Caco-2 (cell line): ENCODE data around the gene KLK8. TPM values are rescaled to one million over a fixed set of nuclear protein-coding genes. Genes with fewer than 3 reads are reported as not detected.

Experiments
- BruUV-seq: library from RNA; stranded (reverse); fragments of 400-500 nt; replicated peaks from 2 replicates; lab custom pipeline; 2021; lab: Mats Ljungman, UMichigan
- CTCF ChIA-PET: fragments of 300-600 bp; sonication (Branson Sonifier 250); formaldehyde crosslinking; loops from one replicate; lab custom pipeline; 2022; ENCODE audit warnings: antibody characterized with exemption; lab: Charles Lee
- POLR2A ChIA-PET: fragments of 300-600 bp; sonication (Branson Sonifier 250); formaldehyde crosslinking; loops from one replicate; lab custom pipeline; 2022; ENCODE audit warnings: antibody characterized with exemption; lab: Charles Lee
- DNase-seq, 2 experiments: peaks; one replicate each; pipeline versions ENCODE4 v3.0.0 to v3.0.0-alpha.2; 2020 to 2022
- H3K27me3 ChIP-seq: replicated peaks from 2 replicates; pipeline ENCODE4 v1.6.0; 2011; ENCODE audit warnings: low read length; ENCODE audit not compliant: control insufficient read depth, insufficient read depth
- H3K36me3 ChIP-seq: 2 replicates; pipeline ENCODE4 v1.5.1; 2011; ENCODE audit warnings: low read length; ENCODE audit not compliant: control insufficient read depth, insufficient read depth
- H3K4me1 ChIP-seq: fragments of 250-450 bp; sonication (Bioruptor Pico); 2 replicates; pipeline ENCODE4 v1.5.1; 2020; ENCODE audit warnings: mild to moderate bottlenecking
- H3K4me3 ChIP-seq: 2 replicates; pipeline ENCODE4 v1.5.1; 2011; ENCODE audit warnings: low read depth, mild to moderate bottlenecking, control low read depth, low read length
- H3K9me3 ChIP-seq: fragments of 250-450 bp; sonication (Bioruptor Pico); 2 replicates; pipeline ENCODE4 v1.5.1; 2020; ENCODE audit warnings: mild to moderate bottlenecking, moderate library complexity
- H3K27ac Mint-ChIP-seq: one replicate; pipeline ENCODE4 v1.8.0; 2022; ENCODE audit warnings: mixed read lengths; ENCODE audit not compliant: unreplicated experiment
- H3K27me3 Mint-ChIP-seq: one replicate; pipeline ENCODE4 v1.8.0; 2022; ENCODE audit warnings: mixed read lengths; ENCODE audit not compliant: insufficient read depth, unreplicated experiment
- H3K36me3 Mint-ChIP-seq: one replicate; pipeline ENCODE4 v1.8.0; 2022; ENCODE audit warnings: mild to moderate bottlenecking, mixed read lengths; ENCODE audit not compliant: insufficient read depth, unreplicated experiment
- H3K4me1 Mint-ChIP-seq: one replicate; pipeline ENCODE4 v1.8.0; 2022; ENCODE audit warnings: low read depth, mixed read lengths; ENCODE audit not compliant: unreplicated experiment
- H3K4me3 Mint-ChIP-seq: one replicate; pipeline ENCODE4 v1.8.0; 2022; ENCODE audit warnings: mild to moderate bottlenecking, moderate library complexity, mixed read lengths; ENCODE audit not compliant: unreplicated experiment
- H3K9me3 Mint-ChIP-seq: one replicate; pipeline ENCODE4 v1.8.0; 2022; ENCODE audit warnings: mixed read lengths; ENCODE audit not compliant: unreplicated experiment
- CTCF ChIP-seq, 2 experiments: fragments of 200-600 bp in 1 of 2; IDR thresholded peaks; 1 replicate in 1 of 2; 2 replicates in 1 of 2; pipeline versions ENCODE4 v1.5.1 to v1.8.0; 2011 to 2022; ENCODE audit warnings: antibody characterized with exemption in 1 of 2, control low read depth in 1 of 2, inconsistent platforms in 1 of 2, low read depth in 1 of 2, low read length in 1 of 2, mild to moderate bottlenecking in 1 of 2, moderate library complexity in 1 of 2; ENCODE audit not compliant: insufficient read depth in 1 of 2, severe bottlenecking in 1 of 2, unreplicated experiment in 1 of 2
- intact Hi-C: fragments of 100-400 bp; cut with micrococcal nuclease; formaldehyde crosslinking; loops from one replicate; pipeline ENCODE4 v1.10.0; 2022; ENCODE audit not compliant: unreplicated experiment
- total RNA-seq: library from RNA; stranded (reverse); gene quantifications from 2 replicates; pipeline ENCODE4 v1.2.3, GENCODE V29; 2022

The KLK8 gene
- total RNA-seq, 1 experiment from 2014 or later, result 1.7 TPM

- Histone ChIP-seq H3K9me3 (no peaks in the 10 kb centered on the region), H3K27me3 (no peaks in the 10 kb centered on the region), H3K4me3 (no peak overlapping the region), H3K4me1 (no peaks in the 10 kb centered on the region), H3K36me3 (no peaks in the 10 kb centered on the region)
- Mint-ChIP-seq H3K27me3 (peaks cover 17% of the 10 kb centered on the region), H3K4me3 (no peak overlapping the region), H3K9me3 (no peaks in the 10 kb centered on the region), H3K4me1 (peaks cover 6% of the 10 kb centered on the region), H3K36me3 (no peaks in the 10 kb centered on the region), H3K27ac (no peak overlapping the region)
- no peak for DNase-seq
- intact Hi-C loops, result no loop called here
- no TSS peak for BruUV-seq
- ChIA-PET POLR2A (no interaction called here), CTCF (no interaction called here)
- no peak for TF ChIP-seq CTCF (IDR thresholded peaks at IDR 0.05; ENCODE audit: insufficient read depth in 1 of 2, low read depth in 1 of 2, low read length in 1 of 2, severe bottlenecking in 1 of 2, unreplicated experiment in 1 of 2)
Measured at GRCh38 chr19:51030631-51031030, 29.2 kb upstream of the KLK8 start.

- H3K27me3 ChIP-seq, result no peaks in the 10 kb centered on the region
- ChIA-PET POLR2A (no interaction called here), CTCF (no interaction called here)
- no peaks in the 10 kb centered on the region for H3K9me3 Mint-ChIP-seq
- peaks cover 4% of the 10 kb centered on the region for H3K4me1 Mint-ChIP-seq
- H3K4me3 ChIP-seq, result no peak overlapping the region
- peaks cover 13% of the 10 kb centered on the region for H3K27me3 Mint-ChIP-seq
- no peak overlapping the region for H3K27ac Mint-ChIP-seq
- H3K36me3 ChIP-seq, result no peaks in the 10 kb centered on the region
- no TSS peak for BruUV-seq
- no peak overlapping the region for H3K4me3 Mint-ChIP-seq
- H3K36me3 Mint-ChIP-seq, result no peaks in the 10 kb centered on the region
- DNase-seq, result no peak
- H3K9me3 ChIP-seq, result no peaks in the 10 kb centered on the region
- no peak for TF ChIP-seq CTCF (IDR thresholded peaks at IDR 0.05; ENCODE audit: insufficient read depth in 1 of 2, low read depth in 1 of 2, low read length in 1 of 2, severe bottlenecking in 1 of 2, unreplicated experiment in 1 of 2)
- no peaks in the 10 kb centered on the region for H3K4me1 ChIP-seq
- intact Hi-C loops, result no loop called here
Measured at GRCh38 chr19:51029718-51030117, 28.3 kb upstream of the KLK8 start.

GRCh38 chr19:51027873-51028272 is 26.5 kb upstream of the KLK8 start:
- DNase-seq, result no peak
- no peaks in the 10 kb centered on the region for H3K36me3 Mint-ChIP-seq
- Histone ChIP-seq H3K4me3 (no peak overlapping the region), H3K4me1 (no peaks in the 10 kb centered on the region), H3K36me3 (no peaks in the 10 kb centered on the region), H3K9me3 (no peaks in the 10 kb centered on the region), H3K27me3 (no peaks in the 10 kb centered on the region; the same call in 1 of the 2 replicates)
- POLR2A ChIA-PET, result no interaction called here
- no peaks in the 10 kb centered on the region for H3K4me1 Mint-ChIP-seq
- H3K27me3 Mint-ChIP-seq, result peaks cover 9% of the 10 kb centered on the region
- CTCF ChIA-PET, result no interaction called here
- BruUV-seq, result no TSS peak
- intact Hi-C loops, result no loop called here
- H3K9me3 Mint-ChIP-seq, result no peaks in the 10 kb centered on the region
- no peak overlapping the region for H3K27ac Mint-ChIP-seq
- TF ChIP-seq CTCF (IDR thresholded peaks at IDR 0.05; ENCODE audit: insufficient read depth in 1 of 2, low read depth in 1 of 2, low read length in 1 of 2, severe bottlenecking in 1 of 2, unreplicated experiment in 1 of 2), result no peak
- H3K4me3 Mint-ChIP-seq, result no peak overlapping the region
